GM04503 (cell line): ENCODE results near the gene ACTN1.

Source experiments
- DNase-seq: peaks from one replicate; pipeline ENCODE4 v3.0.0-alpha.2; 2012; ENCODE audit warnings: low read depth

ACTN1 gene

DNA sequence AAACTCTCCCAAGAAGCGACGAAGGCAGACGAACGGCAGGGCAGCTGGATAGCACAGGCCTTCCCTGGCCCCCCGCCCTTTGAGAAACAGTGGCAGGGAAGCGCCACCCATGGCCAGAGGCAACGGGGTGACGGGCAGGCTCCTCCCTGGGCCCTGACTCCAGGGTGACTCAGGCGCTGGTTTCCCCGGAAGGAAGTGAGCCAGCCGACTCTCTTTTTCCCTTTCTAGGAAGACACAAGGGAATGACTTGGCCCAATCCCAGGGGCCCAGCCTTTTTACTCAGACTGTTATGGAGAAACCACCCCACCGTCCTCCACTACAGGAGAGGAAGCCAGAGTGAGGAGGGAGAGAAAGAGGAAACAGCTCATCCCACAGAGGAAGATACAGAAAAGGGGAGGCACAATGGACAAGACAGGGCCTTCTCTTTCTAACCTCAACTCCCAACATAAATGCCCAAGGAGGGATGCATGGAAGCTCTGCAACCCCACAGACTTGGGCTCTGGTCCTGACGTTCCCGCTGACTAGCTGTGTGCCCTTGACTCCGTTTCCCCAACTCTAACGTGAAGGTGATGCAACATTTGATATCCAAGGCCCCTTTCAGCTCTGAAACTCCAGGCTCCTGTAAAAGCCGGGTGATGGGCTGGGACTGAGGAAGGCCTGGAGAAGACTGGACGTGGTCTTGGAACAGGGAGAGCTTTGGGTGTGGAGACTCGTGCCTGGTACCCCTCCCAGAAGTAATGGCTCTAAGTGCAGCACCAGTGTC, 27.9 kb downstream of the ACTN1 start:
- peak; percentile 89 for DNase-seq

DNA sequence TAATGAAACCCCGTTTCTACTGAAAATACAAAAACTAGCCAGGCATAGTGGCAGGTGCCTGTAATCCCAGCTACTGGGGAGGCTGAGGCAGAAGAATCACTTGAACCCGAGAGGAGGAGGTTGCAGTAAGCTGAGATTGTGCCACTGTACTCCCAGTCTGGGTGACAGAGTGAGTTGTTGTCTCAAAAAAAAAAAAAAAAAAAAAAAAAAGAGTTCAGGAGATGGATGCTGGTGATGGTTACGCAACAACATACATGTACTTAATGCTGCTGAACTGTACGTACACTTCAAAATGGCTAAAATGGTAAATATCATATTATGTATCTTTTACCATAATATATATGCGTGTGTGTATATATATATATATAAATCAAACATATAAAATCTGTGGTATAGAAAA, 29.0 kb downstream of the ACTN1 start:
- no peak for DNase-seq

DNA sequence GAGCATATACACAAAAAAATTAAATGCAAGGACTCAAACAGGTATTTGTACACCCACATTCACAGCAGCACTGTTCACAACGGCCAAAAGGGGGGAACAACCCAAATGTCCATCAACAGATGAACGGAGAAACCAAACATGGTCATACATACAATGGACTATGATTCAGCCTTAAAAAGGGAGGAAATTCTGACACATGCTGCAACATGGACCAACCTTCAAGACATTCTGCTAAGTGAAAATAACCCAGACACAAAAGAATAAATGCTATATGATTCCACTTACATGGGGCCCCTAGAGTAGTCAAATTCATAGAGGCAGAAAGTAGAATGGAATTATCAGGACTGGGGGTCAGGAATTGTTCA, 29.5 kb downstream of the ACTN1 start:
- DNase-seq = no peak

DNA sequence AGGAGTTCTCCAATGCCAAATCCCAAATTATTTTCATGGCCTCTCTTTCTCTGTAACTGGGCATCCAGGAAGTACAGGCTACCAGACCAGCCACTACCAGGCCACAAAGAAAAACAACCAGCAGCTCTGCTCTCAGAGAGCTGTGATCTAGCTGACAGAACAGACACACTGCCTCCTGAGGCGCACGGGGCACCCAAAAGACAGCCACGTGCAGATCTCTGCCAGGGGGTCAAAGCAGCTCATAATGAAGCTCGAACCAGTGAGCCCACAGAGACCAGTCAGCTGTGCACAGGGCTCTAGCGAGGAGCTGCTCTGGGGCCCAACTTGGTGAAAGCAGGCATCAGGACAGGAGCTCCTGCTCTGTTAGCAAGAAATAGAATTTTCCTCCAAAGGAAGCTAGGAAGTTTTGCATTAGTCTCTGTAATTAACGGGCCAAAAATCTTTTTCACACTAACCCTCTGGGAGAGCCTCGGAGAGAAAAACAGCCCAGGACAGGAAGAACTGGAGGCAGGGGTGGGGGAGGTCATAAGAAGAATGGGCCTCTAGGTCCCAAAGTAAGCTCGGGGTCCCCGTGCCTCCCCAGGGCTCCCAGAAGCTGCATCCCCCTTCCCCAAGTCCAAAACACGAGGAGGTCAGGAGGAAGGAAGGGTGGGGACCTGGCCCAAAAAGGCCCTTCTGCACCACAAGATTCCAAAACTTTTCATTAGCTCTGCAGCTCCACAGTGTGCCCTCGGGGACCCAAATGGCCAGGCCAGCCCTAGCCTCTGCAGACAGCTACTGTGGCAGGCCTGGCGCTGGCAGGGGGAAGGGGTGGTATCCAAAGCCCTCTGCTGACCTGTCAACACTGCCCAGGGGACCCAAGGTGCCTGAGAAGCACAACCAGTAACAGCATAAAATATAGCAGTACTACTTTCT, 30.2 kb downstream of the ACTN1 start:
- DNase-seq = no peak

DNA sequence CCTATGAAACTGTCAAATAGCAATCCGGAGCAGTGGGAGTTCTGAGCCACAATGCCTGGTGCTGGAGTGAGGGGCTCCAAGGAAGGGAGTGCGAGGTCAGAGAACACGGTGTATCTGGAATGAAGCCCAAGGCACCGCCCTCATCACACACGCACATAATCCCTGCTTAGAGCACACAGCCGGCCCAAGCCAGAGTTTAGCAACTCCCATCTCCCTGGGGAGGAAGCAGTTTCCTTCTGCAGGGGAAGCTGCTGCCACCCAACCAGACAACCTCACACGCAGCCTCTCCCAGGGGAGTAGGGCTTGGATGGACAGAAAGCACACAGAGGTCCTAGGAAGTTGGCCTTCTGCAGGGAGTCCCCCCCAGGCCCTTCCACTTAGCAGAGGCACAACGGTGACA, 31.3 kb downstream of the ACTN1 start:
- DNase-seq = no peak

DNA sequence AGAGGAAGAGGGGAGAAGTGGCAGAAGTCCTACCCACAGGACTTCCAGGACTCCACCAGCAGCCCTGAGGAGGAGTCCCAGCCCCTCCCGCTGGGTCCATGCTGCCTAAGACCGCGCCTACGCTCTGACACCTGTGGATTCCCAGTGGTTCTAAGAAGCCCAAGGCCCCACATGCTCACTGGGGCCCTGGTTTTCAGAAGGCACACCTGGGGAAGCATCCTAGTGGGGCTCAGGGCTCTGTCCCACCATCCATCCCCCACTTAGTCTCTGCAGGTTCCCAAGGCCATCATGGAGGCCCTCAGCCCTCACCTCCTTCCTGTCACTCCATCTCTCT, 32.6 kb downstream of the ACTN1 start:
- DNase-seq = no peak

- DNase-seq = no peak
These were observed 33.3 kb downstream of the ACTN1 start for GRCh38 chr14:68945585-68946488.

- no peak for DNase-seq
These were observed 33.9 kb downstream of the ACTN1 start for GRCh38 chr14:68945190-68945584.

- DNase-seq = no peak
These were observed 34.9 kb downstream of the ACTN1 start for GRCh38 chr14:68944162-68944561.

- no peak for DNase-seq
These were observed 36.0 kb downstream of the ACTN1 start for GRCh38 chr14:68943107-68943506.

DNA sequence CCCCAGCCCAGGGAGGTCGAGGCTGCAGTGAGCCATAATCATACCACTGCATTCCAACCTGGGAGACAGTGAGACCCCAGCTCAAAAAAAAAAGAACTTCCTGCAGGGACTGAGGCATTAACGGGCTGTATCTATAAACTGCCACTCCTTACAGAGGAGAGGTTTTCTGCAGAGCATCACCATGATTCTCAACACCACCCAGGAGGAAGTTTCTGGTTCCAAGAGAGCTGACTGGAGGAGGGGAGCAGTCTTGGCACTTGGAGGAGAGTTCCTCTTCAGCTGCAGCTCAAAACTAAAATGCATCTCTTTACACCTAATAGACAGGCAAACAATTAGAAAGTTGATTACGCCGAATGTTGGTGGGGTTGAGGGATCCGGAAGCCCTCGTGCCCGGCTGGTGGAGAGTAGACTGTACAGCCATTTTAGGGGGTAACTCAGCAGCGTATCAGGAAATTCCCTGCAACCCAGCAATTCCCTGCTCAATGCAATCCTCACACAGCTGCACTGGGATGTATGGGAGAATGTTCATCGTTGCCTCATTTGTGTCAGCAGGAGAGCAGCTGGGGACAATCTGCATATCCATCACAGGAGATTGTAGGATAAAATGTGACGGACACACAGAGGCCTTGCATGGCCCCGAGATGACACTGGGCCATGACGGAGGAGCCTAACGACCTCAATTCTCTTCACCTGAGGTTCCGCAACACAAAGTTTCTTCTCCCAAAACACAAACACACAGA, 36.6 kb downstream of the ACTN1 start:
- no peak for DNase-seq

DNA sequence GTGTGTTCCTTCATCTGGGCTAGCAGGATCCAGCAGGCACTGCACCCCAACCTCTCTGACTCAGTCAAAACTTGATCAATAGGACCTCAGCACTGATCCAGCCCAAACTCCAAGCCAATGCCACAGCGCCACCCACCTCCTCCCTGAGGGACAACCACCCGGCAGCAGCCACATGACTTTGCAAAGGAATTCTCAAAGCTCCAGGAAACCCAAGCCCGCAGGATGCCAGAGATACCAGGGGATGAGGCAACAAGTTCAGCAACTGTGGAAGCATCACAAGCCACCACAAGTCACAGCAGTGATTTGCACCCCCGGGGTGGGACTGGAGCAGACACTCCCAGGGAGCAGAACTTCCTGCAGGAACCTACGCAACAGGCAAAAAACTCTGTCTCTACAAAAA, 37.3 kb downstream of the ACTN1 start:
- peak; percentile 90 for DNase-seq

DNA sequence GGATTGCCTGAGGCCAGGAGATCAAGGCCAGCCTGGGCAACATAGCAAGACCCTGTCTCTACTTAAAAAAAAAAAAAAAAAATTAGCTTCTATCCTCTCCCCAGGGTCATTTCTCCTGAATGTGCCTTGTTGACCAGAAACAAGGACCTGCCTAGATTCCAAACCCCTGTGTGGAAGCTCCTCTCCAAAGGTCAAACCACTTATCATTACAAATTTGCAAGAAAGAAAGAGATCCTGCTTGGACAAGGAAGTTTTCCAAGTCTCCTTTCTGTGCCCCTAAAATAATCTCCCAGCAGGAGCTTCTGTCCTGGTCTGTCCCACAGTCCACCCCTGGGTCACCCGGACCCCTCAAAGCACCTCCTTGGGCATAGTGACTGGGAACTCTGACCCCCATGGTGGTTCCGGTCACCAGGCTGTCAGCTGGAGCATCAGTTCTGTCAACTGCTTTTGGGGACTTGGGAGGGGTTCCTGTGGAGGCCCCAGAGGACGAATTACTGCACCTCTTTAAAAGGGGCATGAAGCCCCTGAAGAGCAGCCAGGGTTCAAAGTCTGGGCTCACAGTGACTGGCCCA, 38.4 kb downstream of the ACTN1 start:
- DNase-seq = no peak

- peak; percentile 96 for DNase-seq
These were observed 39.0 kb downstream of the ACTN1 start for GRCh38 chr14:68939893-68940613.

DNA sequence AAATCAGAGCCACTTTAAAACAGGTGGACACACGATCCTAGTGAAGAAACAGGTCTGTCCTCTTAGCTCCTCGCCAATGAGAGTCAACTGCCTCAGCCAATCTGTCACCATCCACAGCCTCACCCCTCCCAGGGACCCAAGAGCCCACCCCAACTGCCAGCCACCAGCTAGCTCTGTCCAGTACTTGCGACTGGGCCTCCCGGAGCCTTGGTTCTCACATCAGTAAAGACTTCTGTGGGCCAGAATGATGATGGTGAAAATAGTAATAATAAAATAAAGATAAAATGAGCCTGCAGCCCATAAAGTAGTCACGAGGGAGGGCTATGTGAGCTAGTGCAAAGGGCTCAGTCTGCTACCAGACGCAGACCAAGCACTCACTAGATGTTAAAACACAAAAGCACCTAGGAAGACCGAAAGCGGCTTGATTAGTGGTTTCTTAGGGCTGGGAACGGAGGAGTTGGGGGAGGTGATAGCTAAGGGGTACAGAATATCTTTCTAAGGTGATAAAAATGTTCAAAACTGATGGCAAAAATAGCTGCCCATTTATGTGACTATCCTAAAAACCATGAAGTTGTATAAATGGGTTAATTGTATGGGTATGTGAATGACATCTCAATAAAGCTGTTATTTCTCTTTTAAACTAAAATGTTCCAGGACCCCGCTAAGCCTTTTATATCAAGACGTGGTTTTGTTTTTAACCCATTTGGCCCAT, 39.8 kb downstream of the ACTN1 start:
- no peak for DNase-seq

DNA sequence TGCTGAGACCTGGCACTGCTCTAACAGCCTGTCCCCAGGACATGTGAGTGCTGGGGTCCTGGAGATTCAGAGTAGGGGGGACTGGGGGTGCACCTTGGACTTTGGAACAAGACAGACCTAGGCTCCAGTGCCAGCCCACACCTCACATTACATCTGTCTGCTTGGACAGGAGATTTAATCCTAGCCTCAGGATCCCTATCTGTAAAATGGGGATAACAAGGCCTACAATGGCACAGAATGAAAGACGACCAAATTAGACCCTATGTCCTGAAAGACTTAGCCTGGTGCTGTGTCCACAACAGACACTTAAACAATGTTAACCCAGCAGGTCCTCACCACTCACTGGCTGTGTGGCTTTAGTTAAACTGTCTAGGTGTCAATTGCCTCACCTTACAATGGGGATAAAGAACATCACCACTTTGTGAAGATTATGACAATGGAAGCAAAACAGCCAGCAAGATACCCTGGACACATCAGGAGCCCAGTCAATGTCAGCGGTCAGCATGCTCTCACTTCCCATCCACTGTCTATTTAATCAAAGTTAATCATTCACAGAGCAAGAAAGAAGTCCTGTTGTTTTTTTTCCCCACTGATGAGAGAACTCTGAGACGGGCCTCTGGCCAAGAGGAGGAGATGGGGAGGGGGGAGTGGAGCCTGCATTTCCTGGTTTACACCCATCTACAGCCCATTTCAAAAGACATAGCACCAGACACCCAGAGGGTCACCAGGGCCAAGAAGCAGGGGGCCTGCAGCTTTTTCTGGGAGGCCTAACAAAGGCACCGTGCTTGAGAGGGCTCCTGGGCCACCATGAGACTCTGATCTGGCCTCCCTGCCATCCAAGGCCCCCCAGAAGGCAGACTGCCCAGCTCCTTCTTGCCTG, 40.6 kb downstream of the ACTN1 start:
- DNase-seq = no peak

DNA sequence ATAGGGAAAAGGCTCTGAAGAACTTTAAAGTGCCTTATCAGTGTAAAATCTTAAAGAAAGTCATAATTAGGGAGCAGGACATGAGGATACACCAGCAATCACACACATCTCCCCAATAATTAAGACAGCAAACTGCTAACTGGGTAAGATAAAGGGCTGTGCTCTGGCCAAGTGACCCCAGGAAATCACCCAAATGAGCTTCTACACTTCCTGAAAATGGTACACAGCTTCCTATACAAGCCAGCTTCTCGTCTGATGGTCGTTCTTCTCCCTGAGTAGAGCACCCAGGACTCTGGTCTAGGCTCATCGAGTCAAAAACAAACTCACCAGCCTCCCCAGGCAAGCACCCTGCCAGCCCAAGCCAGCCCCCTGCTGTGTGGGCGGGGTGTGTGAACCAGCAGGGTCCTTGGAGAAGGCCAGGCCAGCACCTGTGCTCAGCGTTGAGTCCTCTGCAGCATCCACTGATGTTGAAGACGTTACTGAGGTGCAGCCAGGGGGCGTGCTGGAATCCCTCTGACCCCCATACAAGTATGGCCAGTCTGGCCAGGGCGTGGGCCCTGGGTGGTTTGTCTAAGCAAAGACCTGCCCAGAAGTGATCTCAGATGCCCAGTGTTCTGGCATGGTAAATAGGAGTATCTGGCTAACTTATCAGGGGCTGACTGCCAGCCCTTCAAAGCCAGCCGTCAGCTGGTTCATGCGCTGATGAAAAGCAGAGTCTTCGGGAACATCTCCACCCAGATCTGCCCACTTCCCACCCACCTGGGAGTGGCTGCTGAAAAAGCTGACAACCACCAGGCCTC, 41.4 kb downstream of the ACTN1 start:
- DNase-seq = no peak

GRCh38 chr14:68936980-68937379, 42.1 kb downstream of the ACTN1 start:
- no peak for DNase-seq
